ENCODE measurements around the gene CLIC3.

DNA sequence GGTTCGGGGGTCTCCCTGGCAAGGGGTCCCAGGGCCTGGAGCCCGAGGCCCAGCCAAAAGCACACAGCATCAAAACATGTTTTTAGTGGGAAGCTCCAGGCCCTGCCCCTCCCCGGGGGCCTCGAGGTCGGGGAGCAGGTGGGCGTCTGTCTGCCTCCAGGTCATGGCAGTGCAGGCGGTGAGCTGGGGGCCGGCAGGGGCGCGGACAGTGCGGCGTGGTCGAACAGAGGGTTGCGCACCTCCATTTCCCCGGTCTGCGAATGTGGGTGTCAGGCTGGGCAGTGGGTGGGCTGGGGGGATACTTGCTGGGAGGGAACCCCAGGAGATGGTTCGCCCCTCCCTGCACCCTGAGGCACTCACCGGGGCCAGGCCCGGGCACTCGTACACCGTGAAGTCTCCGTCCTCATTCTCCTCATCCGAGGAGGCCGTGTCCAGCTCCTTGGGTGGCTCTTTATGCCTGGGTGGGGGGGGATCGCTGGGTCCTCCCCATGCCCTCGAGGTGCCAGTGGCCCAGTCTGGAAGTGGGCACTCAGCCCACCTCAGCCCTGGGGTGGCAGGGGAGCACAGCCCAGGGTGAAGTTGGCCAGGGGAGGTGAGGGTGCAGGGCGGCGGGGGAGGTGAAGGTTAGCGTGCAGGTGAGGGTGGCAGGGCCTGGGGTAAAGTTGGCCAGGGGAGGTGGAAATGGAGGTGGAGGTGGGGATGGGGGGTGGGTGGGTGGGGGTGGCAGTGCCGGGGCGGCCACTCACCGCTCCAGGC, 43.4 kb upstream of the CLIC3 start:
- TF ChIP-seq, protein P1, sequence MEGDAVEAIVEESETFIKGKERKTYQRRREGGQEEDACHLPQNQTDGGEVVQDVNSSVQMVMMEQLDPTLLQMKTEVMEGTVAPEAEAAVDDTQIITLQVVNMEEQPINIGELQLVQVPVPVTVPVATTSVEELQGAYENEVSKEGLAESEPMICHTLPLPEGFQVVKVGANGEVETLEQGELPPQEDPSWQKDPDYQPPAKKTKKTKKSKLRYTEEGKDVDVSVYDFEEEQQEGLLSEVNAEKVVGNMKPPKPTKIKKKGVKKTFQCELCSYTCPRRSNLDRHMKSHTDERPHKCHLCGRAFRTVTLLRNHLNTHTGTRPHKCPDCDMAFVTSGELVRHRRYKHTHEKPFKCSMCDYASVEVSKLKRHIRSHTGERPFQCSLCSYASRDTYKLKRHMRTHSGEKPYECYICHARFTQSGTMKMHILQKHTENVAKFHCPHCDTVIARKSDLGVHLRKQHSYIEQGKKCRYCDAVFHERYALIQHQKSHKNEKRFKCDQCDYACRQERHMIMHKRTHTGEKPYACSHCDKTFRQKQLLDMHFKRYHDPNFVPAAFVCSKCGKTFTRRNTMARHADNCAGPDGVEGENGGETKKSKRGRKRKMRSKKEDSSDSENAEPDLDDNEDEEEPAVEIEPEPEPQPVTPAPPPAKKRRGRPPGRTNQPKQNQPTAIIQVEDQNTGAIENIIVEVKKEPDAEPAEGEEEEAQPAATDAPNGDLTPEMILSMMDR (IDR thresholded peaks at IDR 0.05), result no peak
- TF ChIP-seq EZH2phosphoT487 (IDR thresholded peaks at IDR 0.05) (no peak), EZH2 (IDR thresholded peaks at IDR 0.05) (no peak)
